GM12892 (cell line): ENCODE measurements around the gene BRINP2.

Experiments
- POLR2AphosphoS5 ChIP-seq: IDR thresholded peaks from 2 replicates; pipeline ENCODE4 v1.6.1; 2011; ENCODE audit warnings: low read depth, low read length, control low read depth
- TAF1 ChIP-seq: IDR thresholded peaks from 2 replicates; pipeline ENCODE4 v1.6.1; 2011; ENCODE audit warnings: low read depth, mild to moderate bottlenecking, control low read depth, low read length, borderline replicate concordance

GRCh38 chr1:177286396-177286795 lies 115.6 kb downstream of the BRINP2 start:
- TF ChIP-seq POLR2AphosphoS5 (no peak), TAF1 (no peak)
